GM20000 (cell line): Measurements from ENCODE around the gene TMC4.

Experiments used
- DNase-seq: peaks from one replicate; pipeline ENCODE4 v3.0.0; 2012; ENCODE audit warnings: low spot score
- CTCF ChIP-seq: IDR thresholded peaks from 2 replicates; pipeline ENCODE4 v1.5.1; 2012; ENCODE audit warnings: mild to moderate bottlenecking, control low read depth; ENCODE audit errors: extremely low read depth, missing control alignments

Gene TMC4

DNA sequence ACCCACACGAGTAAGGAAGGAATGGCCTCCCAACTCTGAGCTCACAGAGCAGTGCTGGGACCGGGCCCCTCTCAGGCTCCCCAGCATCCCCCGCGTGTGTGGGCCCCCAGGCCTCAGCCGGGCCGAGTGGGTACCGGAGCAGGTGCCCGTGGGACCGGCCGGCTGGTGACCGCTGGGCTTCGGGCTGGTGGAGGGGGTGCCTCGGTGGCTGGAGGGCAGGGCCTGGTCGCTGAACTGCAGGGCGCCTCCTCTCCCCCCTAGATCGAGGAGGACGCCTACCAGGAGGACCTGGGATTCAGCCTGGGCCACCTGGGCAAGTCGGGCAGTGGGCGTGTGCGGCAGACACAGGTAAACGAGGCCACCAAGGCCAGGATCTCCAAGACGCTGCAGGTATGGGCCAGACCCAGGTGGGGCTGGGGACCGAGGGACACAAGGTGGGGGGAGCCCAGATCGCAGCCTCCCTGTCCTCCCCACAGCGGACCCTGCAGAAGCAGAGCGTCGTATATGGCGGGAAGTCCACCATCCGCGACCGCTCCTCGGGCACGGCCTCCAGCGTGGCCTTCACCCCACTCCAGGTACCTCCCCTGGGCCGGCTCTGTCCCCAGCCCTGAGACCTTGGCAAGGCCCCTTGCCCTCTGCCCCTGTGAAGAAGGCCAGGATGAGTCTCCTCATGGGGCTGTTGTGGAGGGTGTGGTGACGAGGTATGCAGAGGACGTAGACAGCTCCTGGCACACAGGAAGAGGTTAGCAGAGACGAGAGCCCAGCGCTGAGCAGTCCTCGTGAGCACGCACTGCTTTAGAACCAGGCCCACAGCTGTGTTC is 44.0 kb downstream of the TMC4 start:
- TF ChIP-seq CTCF, result no peak

DNA sequence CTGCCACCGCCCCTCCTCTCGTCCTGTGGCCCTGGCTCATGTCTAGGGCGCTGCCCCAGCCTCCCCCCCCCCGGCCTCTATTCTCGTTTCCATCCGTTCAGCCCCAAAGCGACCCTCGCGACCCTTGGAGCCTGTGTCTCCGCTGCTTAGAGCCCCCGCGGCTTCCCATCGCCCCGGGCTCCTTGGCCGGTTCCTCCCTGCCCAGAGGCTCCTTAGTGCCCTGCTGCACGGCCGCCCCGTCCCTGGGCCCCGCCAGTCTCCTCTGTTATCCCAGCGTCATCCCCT is 44.6 kb downstream of the TMC4 start:
- no peak for DNase-seq
- no peak for TF ChIP-seq CTCF

More for the DNA sequence above, 44.0 kb downstream of the TMC4 start:
- no peak for DNase-seq

DNA sequence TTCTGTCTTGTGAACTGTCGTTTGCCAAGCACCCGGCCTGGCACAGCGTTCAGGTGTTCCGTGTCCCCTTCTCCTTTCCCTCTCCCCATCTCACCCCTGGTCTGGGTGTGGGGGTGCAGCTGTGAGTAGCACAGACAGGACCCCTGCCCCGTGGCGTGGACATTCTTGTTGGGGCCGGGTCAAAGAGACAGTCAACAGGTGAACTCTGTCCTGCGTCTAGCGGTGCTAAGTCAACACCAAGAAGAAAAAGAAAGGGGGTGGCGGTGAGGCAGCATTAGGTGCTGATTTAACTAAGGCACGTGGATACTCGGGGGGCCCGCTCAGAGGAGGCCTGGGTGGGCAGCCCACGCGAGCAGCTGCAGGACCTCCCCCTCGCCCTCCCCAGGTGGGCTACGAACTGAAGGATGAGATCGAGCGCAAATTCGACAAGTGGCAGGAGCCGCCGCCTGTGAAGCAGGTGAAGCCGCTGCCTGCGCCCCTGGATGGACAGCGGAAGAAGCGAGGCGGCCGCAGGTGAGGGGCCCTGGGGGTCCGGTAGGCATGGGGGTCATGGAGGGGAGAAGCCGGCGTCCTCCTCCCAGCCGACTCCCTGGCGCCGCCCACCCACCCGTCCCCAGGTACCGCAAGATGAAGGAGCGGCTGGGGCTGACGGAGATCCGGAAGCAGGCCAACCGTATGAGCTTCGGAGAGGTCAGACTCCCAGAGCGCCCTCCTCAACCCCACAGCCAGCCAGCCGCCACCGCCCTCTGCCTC is 45.1 kb downstream of the TMC4 start:
- DNase-seq, result no peak
- no peak for TF ChIP-seq CTCF

DNA sequence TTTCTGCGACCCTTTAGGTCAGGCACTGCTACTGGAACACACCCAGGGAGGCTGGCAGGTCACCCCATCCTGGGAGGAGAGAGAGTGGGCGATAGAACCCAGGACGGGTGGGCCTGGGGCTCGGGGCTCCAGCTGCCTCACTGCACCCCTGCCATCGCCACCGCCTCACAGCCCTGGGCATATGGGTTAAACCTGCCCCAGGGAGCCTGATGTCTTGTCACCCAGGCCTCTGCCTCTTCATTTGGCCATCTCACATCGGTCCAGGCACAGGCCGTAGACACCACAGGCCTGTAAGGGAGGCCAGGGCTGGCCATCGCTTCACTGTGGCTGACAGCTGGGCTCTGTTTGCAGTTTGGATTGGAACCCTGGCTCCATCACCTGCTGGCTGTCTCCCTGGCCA is 47.2 kb downstream of the TMC4 start:
- TF ChIP-seq CTCF, result no peak
- no peak for DNase-seq

- no peak for TF ChIP-seq CTCF
- no peak for DNase-seq
Observed at GRCh38 chr19:54124393-54124792, 48.6 kb downstream of the TMC4 start.

DNA sequence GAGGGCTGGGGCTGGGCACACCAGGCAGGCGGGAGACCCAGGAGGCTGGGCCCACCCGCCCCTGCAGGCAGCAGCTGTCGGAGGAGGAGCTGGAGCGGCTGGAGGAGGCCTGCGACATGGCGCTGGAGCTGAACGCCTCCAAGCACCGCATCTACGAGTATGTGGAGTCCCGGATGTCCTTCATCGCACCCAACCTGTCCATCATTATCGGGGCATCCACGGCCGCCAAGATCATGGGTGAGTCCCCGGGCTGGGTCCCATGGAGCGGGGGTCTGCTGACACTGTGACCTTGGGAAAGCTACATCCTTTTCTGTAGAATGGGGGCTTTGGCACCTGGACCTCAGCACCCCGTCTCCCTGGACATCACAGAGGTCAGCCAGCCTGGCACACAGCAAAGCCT is 49.3 kb downstream of the TMC4 start:
- DNase-seq, result no peak
- TF ChIP-seq CTCF, result no peak

DNA sequence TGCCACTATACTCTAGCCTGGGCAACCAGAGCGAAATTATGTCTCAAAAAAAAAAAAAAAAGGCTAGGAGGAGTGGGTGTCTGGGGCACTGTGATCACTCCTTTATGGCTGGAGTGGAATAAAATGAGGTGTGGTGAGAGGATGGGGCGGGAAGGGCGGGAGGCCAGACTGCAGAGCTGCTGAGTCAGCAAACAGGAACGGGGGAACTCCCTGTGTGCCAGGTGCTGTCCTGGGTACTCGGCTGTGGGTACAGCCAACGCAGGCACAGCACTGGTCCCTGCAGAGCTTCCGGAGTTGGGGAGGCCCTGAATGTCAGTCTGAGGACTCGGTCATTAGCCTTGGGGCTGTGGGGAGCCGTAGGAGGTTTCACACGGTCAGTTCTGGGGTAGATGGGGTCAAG is 51.7 kb downstream of the TMC4 start:
- TF ChIP-seq CTCF, result no peak

More for the DNA sequence above, 51.7 kb downstream of the TMC4 start:
- no peak for DNase-seq
